HG03342 (cell line): ENCODE results near the gene LARP1.
A peak's percentile ranks its signal among the peaks of the same experiment; 100 is the strongest.

Experiments
- ATAC-seq: cut with Tn5 transposase; IDR thresholded peaks from one replicate; pipeline ENCODE4 v1.9.1; 2021; ENCODE audit warnings: mild to moderate bottlenecking, moderate library complexity; ENCODE audit not compliant: unreplicated experiment

The LARP1 gene

GRCh38 chr5:154788212-154788611, 33.0 kb downstream of the LARP1 start:
- ATAC-seq, result no peak

GRCh38 chr5:154791535-154791934, 36.4 kb downstream of the LARP1 start:
- peak; percentile 69 for ATAC-seq

GRCh38 chr5:154793599-154794524, 38.7 kb downstream of the LARP1 start:
- ATAC-seq, result no peak

- ATAC-seq, result no peak
Measured at GRCh38 chr5:154794525-154795234, 39.5 kb downstream of the LARP1 start.

- no peak for ATAC-seq
Measured at GRCh38 chr5:154795235-154795596, 40.0 kb downstream of the LARP1 start.

- no peak for ATAC-seq
Measured at GRCh38 chr5:154797762-154798161, 42.6 kb downstream of the LARP1 start.

GRCh38 chr5:154800582-154800981, 45.4 kb downstream of the LARP1 start:
- no peak for ATAC-seq

- no peak for ATAC-seq
Measured at GRCh38 chr5:154801083-154801482, 45.9 kb downstream of the LARP1 start.

GRCh38 chr5:154802050-154802449, 46.9 kb downstream of the LARP1 start:
- ATAC-seq, result no peak

GRCh38 chr5:154806176-154806575, 51.0 kb downstream of the LARP1 start:
- no peak for ATAC-seq

GRCh38 chr5:154811239-154811638, 56.1 kb downstream of the LARP1 start:
- ATAC-seq, result no peak

GRCh38 chr5:154811653-154812465, 56.7 kb downstream of the LARP1 start:
- ATAC-seq, result peak; percentile 79

- no peak for ATAC-seq
Measured at GRCh38 chr5:154813158-154813557, 58.0 kb downstream of the LARP1 start.

GRCh38 chr5:154813736-154814135, 58.6 kb downstream of the LARP1 start:
- ATAC-seq, result no peak

- no peak for ATAC-seq
Measured at GRCh38 chr5:154815025-154815424, 59.8 kb downstream of the LARP1 start.

- ATAC-seq, result no peak
Measured at GRCh38 chr5:154815684-154816247, 60.6 kb downstream of the LARP1 start.

GRCh38 chr5:154816891-154817492, 61.8 kb downstream of the LARP1 start:
- no peak for ATAC-seq

GRCh38 chr5:154817815-154818214, 62.6 kb downstream of the LARP1 start:
- ATAC-seq, result no peak

- ATAC-seq, result no peak
Measured at GRCh38 chr5:154818471-154819116, 63.4 kb downstream of the LARP1 start.

- no peak for ATAC-seq
Measured at GRCh38 chr5:154819546-154819945, 64.4 kb downstream of the LARP1 start.
